Lower leg skin (tissue), 4 donors: ENCODE results near the gene PRR20G. TPM values are rescaled to one million over a fixed set of nuclear protein-coding genes. Genes with fewer than 3 reads are reported as not detected.
"Not testable (repeated sequence)": the region's sequence is repeated elsewhere in the genome, so short reads cannot be mapped to it uniquely, and the experiment has no call there.

ENCODE experiments used
- DNase-seq, 2 donors: peaks; one replicate each; pipeline ENCODE4 v3.0.0-alpha.2; 2019; ENCODE audit warnings: low spot score in 2 of 2
- H3K4me3 ChIP-seq: fragments of 200-600 bp; sonication (generic); 2 replicates; pipeline ENCODE4 v1.5.1; 2017; ENCODE audit warnings: mild to moderate bottlenecking, low read depth; ENCODE audit not compliant: poor library complexity, severe bottlenecking
- POLR2A ChIP-seq, 2 donors: fragments of 450-650 bp; IDR thresholded peaks; one replicate each; pipeline ENCODE4 v1.6.1; 2016 to 2017; ENCODE audit warnings: antibody characterized with exemption in 2 of 2, mild to moderate bottlenecking in 1 of 2, moderate library complexity in 1 of 2
- WGBS, 2 donors: methylation state at CpG; one replicate each; pipeline ENCODE4 v1.1.5; 2018; 5-methylcytosine and 5-hydroxymethylcytosine counted together
- intact Hi-C: fragments of 100-400 bp; cut with DNase I; formaldehyde crosslinking; loops from one replicate; pipeline ENCODE4 v1.15.0; 2023; ENCODE audit warnings: low total_unique reads
- total RNA-seq, 4 donors: library from RNA; depleted of rRNA; stranded (reverse); fragments of >200 nt; gene quantifications; one replicate each; pipeline ENCODE4 v1.1.0, GENCODE V29; 2016
- TF ChIP-seq, protein P1 (sequence below), 3 donors: fragments of 450-650 bp; IDR thresholded peaks; one replicate each; pipeline ENCODE4 v1.5.1; 2016; ENCODE audit warnings: antibody characterized with exemption in 3 of 3, mild to moderate bottlenecking in 3 of 3, moderate library complexity in 2 of 3

The PRR20G gene
- total RNA-seq, 4 donors from 2014 or later: not detected

DNA sequence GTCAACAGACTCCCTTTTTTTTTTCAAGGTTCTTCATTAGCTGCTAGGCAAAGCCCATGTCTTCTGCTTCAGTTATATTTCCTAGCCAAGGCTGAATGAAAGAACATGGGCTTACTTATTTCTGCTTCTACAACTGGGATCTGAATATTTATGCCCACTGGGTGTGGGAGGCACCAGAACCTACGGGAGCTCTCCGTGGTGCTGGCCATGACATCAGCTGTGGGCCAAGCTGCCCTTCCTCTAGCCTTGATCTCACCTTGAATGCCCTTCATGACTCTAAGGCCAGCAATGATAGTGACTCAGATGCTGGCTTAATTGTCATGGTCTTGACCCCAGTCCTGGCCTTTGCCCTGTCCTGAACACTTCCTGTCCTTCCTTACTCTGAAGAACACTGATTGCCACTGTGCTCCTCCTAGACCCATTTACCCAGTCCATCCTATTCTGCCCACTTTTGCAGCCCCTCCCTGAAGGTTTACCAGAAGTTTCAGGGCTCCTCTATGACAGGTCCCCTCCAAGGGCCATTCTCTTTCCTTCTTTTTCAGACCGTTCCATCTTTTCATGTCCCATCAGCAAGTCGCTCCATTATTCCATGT lies 32.8 kb upstream of the PRR20G start:
- no peak for DNase-seq
- TF ChIP-seq, protein P1, sequence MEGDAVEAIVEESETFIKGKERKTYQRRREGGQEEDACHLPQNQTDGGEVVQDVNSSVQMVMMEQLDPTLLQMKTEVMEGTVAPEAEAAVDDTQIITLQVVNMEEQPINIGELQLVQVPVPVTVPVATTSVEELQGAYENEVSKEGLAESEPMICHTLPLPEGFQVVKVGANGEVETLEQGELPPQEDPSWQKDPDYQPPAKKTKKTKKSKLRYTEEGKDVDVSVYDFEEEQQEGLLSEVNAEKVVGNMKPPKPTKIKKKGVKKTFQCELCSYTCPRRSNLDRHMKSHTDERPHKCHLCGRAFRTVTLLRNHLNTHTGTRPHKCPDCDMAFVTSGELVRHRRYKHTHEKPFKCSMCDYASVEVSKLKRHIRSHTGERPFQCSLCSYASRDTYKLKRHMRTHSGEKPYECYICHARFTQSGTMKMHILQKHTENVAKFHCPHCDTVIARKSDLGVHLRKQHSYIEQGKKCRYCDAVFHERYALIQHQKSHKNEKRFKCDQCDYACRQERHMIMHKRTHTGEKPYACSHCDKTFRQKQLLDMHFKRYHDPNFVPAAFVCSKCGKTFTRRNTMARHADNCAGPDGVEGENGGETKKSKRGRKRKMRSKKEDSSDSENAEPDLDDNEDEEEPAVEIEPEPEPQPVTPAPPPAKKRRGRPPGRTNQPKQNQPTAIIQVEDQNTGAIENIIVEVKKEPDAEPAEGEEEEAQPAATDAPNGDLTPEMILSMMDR (IDR thresholded peaks at IDR 0.05): no peak
- TF ChIP-seq POLR2A (IDR thresholded peaks at IDR 0.05): no peak
- intact Hi-C loops: no loop called here
- no peak overlapping the region for H3K4me3 ChIP-seq
- WGBS, 2 donors: 62 to 67% methylated on average over 4 of the region's 4 CpGs

DNA sequence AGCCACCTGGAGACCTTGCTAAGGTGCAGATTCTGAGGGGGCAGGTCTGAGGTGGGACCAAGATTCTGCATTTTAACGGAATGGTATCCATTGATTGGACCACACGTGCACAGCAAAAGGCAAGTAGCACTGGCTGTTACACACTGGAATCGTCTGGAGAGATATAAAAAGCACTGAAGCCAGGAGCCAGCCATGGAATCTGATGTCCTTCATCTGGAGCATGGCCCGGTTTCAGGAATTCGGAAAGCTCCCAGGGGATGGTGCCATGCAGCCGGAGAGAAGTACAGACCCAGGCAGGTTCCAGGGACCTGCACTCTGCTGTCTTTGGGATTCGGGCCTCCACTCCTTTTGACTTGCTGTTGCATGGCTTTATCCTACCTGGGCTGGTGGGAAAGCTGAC lies 28.8 kb upstream of the PRR20G start:
- 66 to 79% methylated on average over 7 of the region's 7 CpGs for WGBS, 2 donors
- DNase-seq: no peak
- intact Hi-C loops: no loop called here
- H3K4me3 ChIP-seq: no peak overlapping the region
- TF ChIP-seq, protein P1 (IDR thresholded peaks at IDR 0.05): no peak
- no peak for TF ChIP-seq POLR2A (IDR thresholded peaks at IDR 0.05)

DNA sequence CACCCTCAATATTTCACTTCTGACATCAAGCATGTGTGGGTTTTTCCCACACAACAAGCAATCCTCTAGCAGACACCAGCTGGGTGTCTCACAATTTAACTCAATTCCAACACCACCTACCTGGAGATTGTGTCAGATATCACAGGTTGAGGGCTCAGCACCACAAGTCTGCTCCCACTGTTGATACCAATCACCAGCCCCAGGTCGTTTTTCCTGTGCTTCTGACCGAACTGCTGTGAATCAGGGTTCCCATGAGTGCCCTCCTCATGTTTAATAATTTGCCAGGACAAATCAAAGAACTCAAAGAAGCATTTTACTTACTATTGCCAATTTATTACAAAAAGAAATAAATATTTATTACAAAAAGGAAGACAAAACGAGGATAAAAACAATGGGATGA lies 25.0 kb upstream of the PRR20G start:
- no peak for TF ChIP-seq POLR2A (IDR thresholded peaks at IDR 0.05)
- TF ChIP-seq, protein P1 (IDR thresholded peaks at IDR 0.05): no peak
- DNase-seq: no peak
- intact Hi-C loops: no loop called here
- 45 to 46% methylated on average over 3 of the region's 3 CpGs for WGBS, 2 donors
- H3K4me3 ChIP-seq: no peak overlapping the region

DNA sequence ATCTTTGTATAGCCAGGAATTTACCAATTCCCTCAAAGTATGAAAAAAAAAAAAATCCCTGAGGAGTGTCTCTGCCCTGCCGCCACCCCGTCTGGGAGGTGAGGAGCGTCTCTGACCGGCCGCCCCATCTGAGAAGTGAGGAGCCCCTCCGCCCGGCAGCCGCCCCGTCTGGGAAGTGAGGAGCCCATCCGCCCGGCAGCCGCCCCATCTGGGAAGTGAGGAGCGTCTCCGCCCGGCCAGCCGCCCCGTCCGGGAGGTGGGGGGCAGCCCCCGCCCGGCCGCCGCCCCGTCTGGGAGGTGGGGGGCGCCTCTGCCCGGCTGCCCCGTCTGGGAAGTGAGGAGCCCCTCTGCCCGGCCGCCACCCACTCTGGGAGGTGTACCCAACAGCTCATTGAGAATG lies 21.0 kb upstream of the PRR20G start:
- 89 to 90% methylated on average over 8 to 28 of the region's 28 CpGs for WGBS, 2 donors
- intact Hi-C loops, H3K4me3 ChIP-seq, DNase-seq: not testable (repeated sequence)

DNA sequence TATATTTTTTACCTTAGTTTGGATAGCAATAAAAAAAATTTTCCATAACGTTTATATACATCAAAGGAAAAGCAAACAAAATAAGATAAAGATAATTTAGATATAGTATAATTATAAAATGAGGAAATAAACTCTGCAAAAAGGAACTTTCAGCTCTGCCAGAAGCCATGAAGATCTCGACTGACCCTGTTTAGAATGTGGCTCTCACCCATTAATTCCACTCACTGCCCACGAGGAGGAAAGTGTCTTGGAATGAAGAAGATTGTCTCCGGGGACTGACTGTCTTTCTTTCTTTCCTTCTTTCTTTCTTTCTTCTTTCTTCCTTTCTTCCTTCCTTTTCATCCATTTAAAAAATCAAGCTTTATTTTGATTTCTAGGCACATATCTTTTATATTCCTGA lies 20.1 kb upstream of the PRR20G start:
- no peak for DNase-seq
- WGBS, 2 donors: 39 to 57% methylated on average over 4 of the region's 4 CpGs
- no peak for TF ChIP-seq POLR2A (IDR thresholded peaks at IDR 0.05)
- TF ChIP-seq, protein P1 (IDR thresholded peaks at IDR 0.05): no peak
- no peak overlapping the region for H3K4me3 ChIP-seq
- intact Hi-C loops: no loop called here

DNA sequence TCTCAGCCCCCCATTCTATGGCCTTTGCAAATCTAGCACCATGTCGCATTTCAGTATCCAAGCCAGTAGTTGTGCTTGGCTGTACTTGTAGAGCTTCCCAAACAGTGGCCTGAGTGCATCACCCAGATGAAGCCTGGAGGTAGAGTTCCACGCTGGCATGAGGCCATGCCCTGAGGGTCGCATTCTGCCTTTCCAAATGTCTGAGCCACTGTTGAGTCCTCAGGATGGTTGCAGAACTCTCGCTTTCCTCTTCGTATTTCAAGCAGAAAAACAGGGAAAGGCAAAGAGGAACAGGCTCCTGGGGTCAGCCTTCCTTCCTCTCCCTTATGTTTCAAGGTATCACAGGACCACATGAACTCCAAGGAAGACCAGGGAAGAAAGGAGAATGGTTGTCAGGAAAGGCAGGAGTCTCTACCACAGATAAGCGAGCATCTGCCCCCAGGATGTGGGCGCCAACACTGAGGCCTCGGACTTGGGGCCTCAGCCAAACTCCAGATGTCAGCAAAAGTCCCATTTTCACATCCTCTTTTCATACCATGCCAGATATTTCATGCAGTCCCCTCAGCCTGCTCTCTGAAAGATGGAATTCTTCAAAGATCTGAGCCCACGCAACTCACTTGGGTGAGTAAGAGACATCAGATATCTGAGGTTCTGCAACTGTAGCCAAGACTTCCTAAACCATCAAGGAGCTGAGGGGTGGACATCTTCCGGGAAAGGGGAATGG lies 19.4 kb upstream of the PRR20G start:
- H3K4me3 ChIP-seq: no peak overlapping the region
- intact Hi-C loops: no loop called here
- no peak for TF ChIP-seq POLR2A (IDR thresholded peaks at IDR 0.05)
- TF ChIP-seq, protein P1 (IDR thresholded peaks at IDR 0.05): no peak
- WGBS, 2 donors: 62 to 64% methylated on average over 10 of the region's 10 CpGs
- DNase-seq: no peak
